Body of pancreas (tissue), 4 donors: ENCODE results near the gene NUDT9.

Source experiments
- CTCF ChIP-seq, 7 experiments: fragments of 450-650 bp in 4 of 7; fragments of 200-600 bp in 3 of 7; sonication (generic) in 3 of 7; IDR thresholded peaks; one replicate each; pipeline ENCODE4 v1.5.1; 2016 to 2019; ENCODE audit warnings: antibody characterized with exemption in 7 of 7
- POLR2A ChIP-seq, 3 donors: fragments of 450-650 bp; IDR thresholded peaks; one replicate each; pipeline ENCODE4 v1.6.1; 2016; ENCODE audit warnings: antibody characterized with exemption in 3 of 3, mild to moderate bottlenecking in 2 of 3

GRCh38 chr4:87445964-87446363 lies 23.6 kb downstream of the NUDT9 start:
- no peak for TF ChIP-seq POLR2A (IDR thresholded peaks at IDR 0.05)
- TF ChIP-seq CTCF (IDR thresholded peaks at IDR 0.05) = no peak
